ENCODE measurements around the gene LYZ. TPM values are rescaled to one million over a fixed set of nuclear protein-coding genes. Genes with fewer than 3 reads are reported as not detected.
"Not testable (repeated sequence)": the region's sequence is repeated elsewhere in the genome, so short reads cannot be mapped to it uniquely, and the experiment has no call there.

Gene LYZ
- total RNA-seq: 5,492 TPM

DNA sequence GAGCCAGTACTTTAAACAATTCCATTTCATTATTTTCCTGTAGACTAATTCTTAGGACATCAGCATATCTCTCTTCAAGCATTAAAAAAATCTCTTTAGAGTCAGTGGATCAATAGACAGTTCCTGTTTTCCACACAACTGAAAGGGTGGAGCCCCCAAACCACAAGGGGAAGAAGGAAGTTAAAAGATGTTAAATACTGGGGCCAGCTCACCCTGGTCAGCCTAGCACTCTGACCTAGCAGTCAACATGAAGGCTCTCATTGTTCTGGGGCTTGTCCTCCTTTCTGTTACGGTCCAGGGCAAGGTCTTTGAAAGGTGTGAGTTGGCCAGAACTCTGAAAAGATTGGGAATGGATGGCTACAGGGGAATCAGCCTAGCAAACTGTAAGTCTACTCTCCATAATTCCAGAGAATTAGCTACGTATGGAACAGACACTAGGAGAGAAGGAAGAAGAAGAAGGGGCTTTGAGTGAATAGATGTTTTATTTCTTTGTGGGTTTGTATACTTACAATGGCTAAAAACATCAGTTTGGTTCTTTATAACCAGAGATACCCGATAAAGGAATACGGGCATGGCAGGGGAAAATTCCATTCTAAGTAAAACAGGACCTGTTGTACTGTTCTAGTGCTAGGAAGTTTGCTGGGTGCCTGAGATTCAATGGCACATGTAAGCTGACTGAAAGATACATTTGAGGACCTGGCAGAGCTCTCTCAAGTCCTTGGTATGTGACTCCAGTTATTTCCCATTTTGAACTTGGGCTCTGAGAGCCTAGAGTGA, at the start of gene LYZ:
Gene LYZ (plus strand): TSS at position 220 of the 777 bp plus-strand sequence. CDS start 28 bp downstream, at position 248.
- Histone ChIP-seq H3K9me3 (ENCODE audit: low read depth, low read length) (no peaks in the 10 kb centered on the region), H3K27me3 (ENCODE audit: insufficient read depth, low read length) (no peaks in the 10 kb centered on the region), H3K4me1 (ENCODE audit: insufficient read depth, low read length) (peaks cover 37% of the 10 kb centered on the region), H3K4me3 (ENCODE audit: low read length) (peak within 1 kb of the TSS; percentile 76)

DNA sequence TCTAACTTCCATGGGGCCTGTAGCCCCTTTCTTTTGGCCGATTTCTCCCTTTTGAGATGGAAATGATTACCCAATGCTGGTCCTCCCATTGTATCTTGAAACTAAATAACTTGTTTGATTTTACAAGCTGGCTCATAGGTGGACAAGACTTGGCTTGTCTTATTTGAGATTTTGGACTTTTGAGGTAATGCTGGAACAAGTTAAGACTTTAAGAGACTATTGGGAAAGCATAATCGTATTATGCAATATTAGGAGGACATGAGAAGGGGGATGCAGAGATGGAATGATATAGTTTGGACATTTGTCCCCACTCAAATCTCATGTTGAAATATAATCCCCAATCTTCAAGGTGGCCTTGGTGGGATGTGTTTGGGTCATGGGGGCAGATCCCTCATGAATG, 49.2 kb upstream of the LYZ start:
- H3K27me3 ChIP-seq (ENCODE audit: insufficient read depth, low read length): no peaks in the 10 kb centered on the region

GRCh38 chr12:69304284-69304683, 43.9 kb upstream of the LYZ start:
- H3K4me1 ChIP-seq (ENCODE audit: insufficient read depth, low read length): no peaks in the 10 kb centered on the region
- no peak overlapping the region for H3K4me3 ChIP-seq (ENCODE audit: low read length)
- H3K27me3 ChIP-seq (ENCODE audit: insufficient read depth, low read length): peaks cover 7% of the 10 kb centered on the region
- H3K9me3 ChIP-seq (ENCODE audit: low read depth, low read length): peaks cover 31% of the 10 kb centered on the region

More for the DNA sequence above, 49.2 kb upstream of the LYZ start:
- H3K4me3 ChIP-seq (ENCODE audit: low read length): no peak overlapping the region
- peaks cover 5% of the 10 kb centered on the region for H3K9me3 ChIP-seq (ENCODE audit: low read depth, low read length)
- no peaks in the 10 kb centered on the region for H3K4me1 ChIP-seq (ENCODE audit: insufficient read depth, low read length)

- peaks cover 5% of the 10 kb centered on the region for H3K27me3 ChIP-seq (ENCODE audit: insufficient read depth, low read length)
- peaks cover 20% of the 10 kb centered on the region for H3K9me3 ChIP-seq (ENCODE audit: low read depth, low read length)
- H3K4me3 ChIP-seq (ENCODE audit: low read length): no peak overlapping the region
- H3K4me1 ChIP-seq (ENCODE audit: insufficient read depth, low read length): no peaks in the 10 kb centered on the region
Observed at GRCh38 chr12:69309461-69309860, 38.7 kb upstream of the LYZ start.

GRCh38 chr12:69313209-69313608, 35.0 kb upstream of the LYZ start:
- Histone ChIP-seq H3K4me1 (ENCODE audit: insufficient read depth, low read length) (no peaks in the 10 kb centered on the region), H3K27me3 (ENCODE audit: insufficient read depth, low read length) (no peaks in the 10 kb centered on the region)

GRCh38 chr12:69316784-69317183, 31.4 kb upstream of the LYZ start:
- H3K4me3 ChIP-seq (ENCODE audit: low read length); H3K27me3 ChIP-seq (ENCODE audit: insufficient read depth, low read length); H3K9me3 ChIP-seq (ENCODE audit: low read depth, low read length): not testable (repeated sequence)
- peaks cover 14% of the 10 kb centered on the region for H3K4me1 ChIP-seq (ENCODE audit: insufficient read depth, low read length)

More at GRCh38 chr12:69313209-69313608, 35.0 kb upstream of the LYZ start:
- Histone ChIP-seq H3K9me3 (ENCODE audit: low read depth, low read length) (no peaks in the 10 kb centered on the region), H3K4me3 (ENCODE audit: low read length) (no peak overlapping the region)

GRCh38 chr12:69317233-69317632, 30.9 kb upstream of the LYZ start:
- H3K4me3 ChIP-seq (ENCODE audit: low read length); H3K9me3 ChIP-seq (ENCODE audit: low read depth, low read length); H3K27me3 ChIP-seq (ENCODE audit: insufficient read depth, low read length): not testable (repeated sequence)
- H3K4me1 ChIP-seq (ENCODE audit: insufficient read depth, low read length): peaks cover 19% of the 10 kb centered on the region

DNA sequence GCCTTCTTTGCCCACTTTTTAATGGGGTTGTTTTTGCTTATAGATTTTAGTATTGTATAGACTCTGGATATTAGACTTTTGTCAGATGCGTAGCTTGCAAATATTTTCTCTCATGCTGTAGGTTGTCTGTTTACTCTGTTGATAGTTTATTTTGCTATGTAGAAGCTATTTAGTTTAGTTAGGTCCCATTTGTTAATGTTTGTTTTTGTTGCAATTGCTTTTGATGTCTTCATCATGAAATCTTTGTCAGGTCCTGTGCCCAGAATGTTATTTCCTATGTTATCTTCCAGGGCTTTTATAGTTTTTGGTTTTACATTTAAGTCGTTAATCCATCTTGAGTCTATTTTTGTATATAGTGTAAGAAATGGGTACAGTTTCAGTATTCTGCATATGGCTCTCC, 30.0 kb upstream of the LYZ start:
- H3K27me3 ChIP-seq (ENCODE audit: insufficient read depth, low read length): no peaks in the 10 kb centered on the region
- H3K4me3 ChIP-seq (ENCODE audit: low read length): no peak overlapping the region
- peaks cover 20% of the 10 kb centered on the region for H3K4me1 ChIP-seq (ENCODE audit: insufficient read depth, low read length)
- no peaks in the 10 kb centered on the region for H3K9me3 ChIP-seq (ENCODE audit: low read depth, low read length)

GRCh38 chr12:69321351-69321750, 26.8 kb upstream of the LYZ start:
- Histone ChIP-seq H3K27me3 (ENCODE audit: insufficient read depth, low read length) (no peaks in the 10 kb centered on the region), H3K4me3 (ENCODE audit: low read length) (no peak overlapping the region), H3K9me3 (ENCODE audit: low read depth, low read length) (no peaks in the 10 kb centered on the region), H3K4me1 (ENCODE audit: insufficient read depth, low read length) (peaks cover 28% of the 10 kb centered on the region)

DNA sequence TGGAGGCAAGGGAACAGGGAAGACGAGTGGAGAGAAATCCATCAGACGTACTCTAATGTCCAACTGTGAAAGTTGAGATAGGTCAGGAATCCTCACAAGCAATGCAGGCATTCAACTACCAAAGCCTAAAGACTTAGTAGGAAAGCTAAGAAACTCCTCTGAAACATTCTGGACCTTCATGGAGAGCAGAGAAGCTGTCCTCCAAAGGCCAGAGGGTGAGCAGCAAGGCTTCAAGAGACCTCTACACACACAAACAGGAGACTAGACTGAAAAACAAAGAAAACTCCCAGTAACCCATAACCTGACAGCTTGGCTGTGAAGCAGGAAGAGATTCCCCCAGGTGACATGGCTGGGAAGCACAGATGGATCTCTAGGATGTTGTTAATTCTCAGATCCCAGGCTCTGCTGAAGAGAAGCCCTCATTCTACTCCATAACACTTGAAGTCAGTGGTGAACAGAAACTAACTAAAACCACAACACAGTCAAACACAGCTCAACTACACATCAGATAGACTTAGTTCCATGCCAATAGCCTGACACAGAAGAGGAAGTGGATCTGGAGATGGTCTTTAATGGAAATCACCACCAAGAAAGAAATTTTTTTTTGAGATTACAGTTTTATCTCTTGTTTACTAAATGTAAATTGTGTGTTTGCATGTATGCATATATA, 23.2 kb upstream of the LYZ start:
- peaks cover 39% of the 10 kb centered on the region for H3K4me1 ChIP-seq (ENCODE audit: insufficient read depth, low read length)
- H3K9me3 ChIP-seq (ENCODE audit: low read depth, low read length): no peaks in the 10 kb centered on the region
- H3K4me3 ChIP-seq (ENCODE audit: low read length): no peak overlapping the region
- H3K27me3 ChIP-seq (ENCODE audit: insufficient read depth, low read length): no peaks in the 10 kb centered on the region

DNA sequence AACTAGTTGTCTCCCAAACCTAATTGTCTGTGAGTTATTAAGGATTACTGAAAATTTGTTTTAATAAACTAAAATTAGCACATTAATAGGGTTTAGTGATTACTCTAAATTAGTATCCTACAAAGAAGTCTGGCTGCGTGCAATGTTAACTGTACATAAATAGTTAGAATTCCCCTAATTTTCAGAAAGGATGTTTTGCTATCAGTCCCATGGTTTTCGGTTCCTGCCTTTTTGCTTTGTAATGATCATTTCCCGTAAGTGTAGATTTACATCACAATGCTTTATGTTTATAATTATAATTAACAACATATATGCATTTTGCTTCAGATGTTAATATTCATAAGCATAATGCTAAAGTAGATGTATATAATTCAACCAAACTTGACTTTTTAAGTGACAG, 19.8 kb upstream of the LYZ start:
- Histone ChIP-seq H3K9me3 (ENCODE audit: low read depth, low read length) (no peaks in the 10 kb centered on the region), H3K27me3 (ENCODE audit: insufficient read depth, low read length) (no peaks in the 10 kb centered on the region), H3K4me1 (ENCODE audit: insufficient read depth, low read length) (peaks cover 42% of the 10 kb centered on the region), H3K4me3 (ENCODE audit: low read length) (no peak overlapping the region)

DNA sequence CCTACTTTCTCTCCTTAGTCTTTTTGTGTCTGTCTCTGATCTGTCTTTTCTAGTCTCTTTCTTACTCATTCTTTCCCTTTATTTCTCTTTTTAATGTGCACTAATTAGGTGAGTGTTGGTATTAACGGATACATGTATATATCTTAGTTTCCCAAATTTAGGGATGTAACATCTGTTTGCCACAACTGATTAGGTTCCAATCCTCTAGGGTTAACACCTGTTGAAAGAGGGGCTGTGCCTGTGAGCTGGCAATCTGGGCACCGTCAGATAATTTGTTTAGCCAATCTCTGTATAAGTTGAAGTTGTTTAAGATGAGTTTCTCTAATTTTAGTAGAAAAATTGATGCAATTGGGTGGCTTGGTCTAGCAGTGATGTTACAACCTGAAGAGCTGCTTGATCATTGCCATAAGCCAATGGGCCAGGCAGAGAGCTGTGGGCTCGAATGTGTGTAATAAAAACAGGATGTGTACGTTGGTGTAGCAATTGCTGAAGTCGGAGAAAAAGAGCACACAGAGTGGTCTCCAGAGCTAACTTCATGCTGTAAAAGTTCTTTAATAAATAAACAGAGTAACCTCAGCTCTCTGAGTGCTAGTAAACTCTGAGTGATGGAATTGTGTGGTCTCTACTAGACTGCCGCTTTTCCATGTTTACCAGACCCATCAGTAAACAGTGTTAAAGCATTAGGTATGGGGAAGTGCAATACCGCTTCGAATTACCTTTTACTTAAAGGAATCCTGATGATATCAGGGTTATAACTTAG, 18.3 kb upstream of the LYZ start:
- Histone ChIP-seq H3K4me3 (ENCODE audit: low read length) (peak overlapping the region; percentile 54), H3K27me3 (ENCODE audit: insufficient read depth, low read length) (no peaks in the 10 kb centered on the region), H3K9me3 (ENCODE audit: low read depth, low read length) (no peaks in the 10 kb centered on the region), H3K4me1 (ENCODE audit: insufficient read depth, low read length) (peaks cover 52% of the 10 kb centered on the region)

- Histone ChIP-seq H3K4me1 (ENCODE audit: insufficient read depth, low read length) (peaks cover 58% of the 10 kb centered on the region), H3K27me3 (ENCODE audit: insufficient read depth, low read length) (no peaks in the 10 kb centered on the region), H3K4me3 (ENCODE audit: low read length) (peak overlapping the region; percentile 54), H3K9me3 (ENCODE audit: low read depth, low read length) (no peaks in the 10 kb centered on the region)
Observed at GRCh38 chr12:69330475-69331473, 17.4 kb upstream of the LYZ start.

DNA sequence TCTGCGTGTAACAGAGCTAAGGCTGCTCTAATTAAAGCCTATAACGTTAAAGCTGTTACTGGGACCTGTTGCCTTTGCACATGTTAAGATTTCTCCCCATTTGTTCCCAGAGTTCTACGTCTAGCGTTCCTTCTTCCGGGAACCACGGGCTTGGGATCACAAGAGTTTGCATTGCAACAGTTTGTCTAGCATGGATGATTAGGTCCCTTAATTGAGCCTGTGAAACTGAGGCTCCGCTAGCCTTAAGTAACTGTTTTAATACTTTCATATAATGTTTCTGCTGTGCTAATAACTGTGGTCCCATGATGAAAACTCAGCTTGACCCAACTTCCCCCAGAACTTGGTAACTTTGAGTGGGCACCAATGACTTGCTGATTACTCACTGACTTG, 16.7 kb upstream of the LYZ start:
- Histone ChIP-seq H3K27me3 (ENCODE audit: insufficient read depth, low read length) (no peaks in the 10 kb centered on the region), H3K4me3 (ENCODE audit: low read length) (peak overlapping the region; percentile 54), H3K9me3 (ENCODE audit: low read depth, low read length) (no peaks in the 10 kb centered on the region), H3K4me1 (ENCODE audit: insufficient read depth, low read length) (peaks cover 64% of the 10 kb centered on the region)

Measured in mononuclear cell (primary cell).